Lung (tissue), 12 donors: ENCODE measurements around the gene ELN. TPM values are rescaled to one million over a fixed set of nuclear protein-coding genes. Genes with fewer than 3 reads are reported as not detected.

ENCODE experiments used
- ATAC-seq: fragments of 200-7000 bp; cut with Tn5 transposase; one replicate; pipeline ENCODE4 v1.9.1; 2020; ENCODE audit warnings: moderate number of reproducible peaks; ENCODE audit not compliant: insufficient read depth, low FRiP score
- DNase-seq, 3 donors: peaks; one replicate each; pipeline ENCODE4 v3.0.0-alpha.2; 2013 to 2017
- H3K27ac ChIP-seq, 2 donors: one replicate each; pipeline ENCODE4 v1.5.1; 2013; ENCODE audit warnings: mild to moderate bottlenecking in 2 of 2, moderate library complexity in 2 of 2, control low read depth in 1 of 2, inconsistent platforms in 1 of 2, low read depth in 1 of 2, low read length in 1 of 2
- H3K27me3 ChIP-seq, 3 donors: one replicate each; pipeline ENCODE4 v1.5.1; 2013; ENCODE audit warnings: low read length in 2 of 3; ENCODE audit not compliant: control insufficient read depth in 3 of 3, insufficient read depth in 3 of 3
- H3K36me3 ChIP-seq, 4 donors: one replicate each; pipeline ENCODE4 v1.5.1; 2013; ENCODE audit warnings: low read length in 4 of 4, mild to moderate bottlenecking in 1 of 4, moderate library complexity in 1 of 4; ENCODE audit not compliant: control insufficient read depth in 4 of 4, insufficient read depth in 4 of 4
- H3K4me1 ChIP-seq, 5 donors: one replicate each; pipeline ENCODE4 v1.5.1; 2013; ENCODE audit warnings: low read length in 5 of 5, mild to moderate bottlenecking in 2 of 5, moderate library complexity in 1 of 5; ENCODE audit not compliant: control insufficient read depth in 5 of 5, insufficient read depth in 5 of 5
- H3K4me3 ChIP-seq: one replicate; pipeline ENCODE4 v1.5.1; 2013; ENCODE audit warnings: mild to moderate bottlenecking, control low read depth, moderate library complexity
- H3K9ac ChIP-seq, 2 donors: one replicate each; pipeline ENCODE4 v1.5.1; 2013; ENCODE audit warnings: low read length in 2 of 2, control low read depth in 1 of 2; ENCODE audit not compliant: insufficient read depth in 1 of 2
- H3K9me3 ChIP-seq, 4 donors: one replicate each; pipeline ENCODE4 v1.5.1; 2013; ENCODE audit warnings: low read length in 3 of 4, mild to moderate bottlenecking in 1 of 4, moderate library complexity in 1 of 4; ENCODE audit not compliant: control insufficient read depth in 4 of 4, insufficient read depth in 3 of 4
- CTCF ChIP-seq: IDR thresholded peaks from 2 replicates; pipeline ENCODE4 v1.5.1; 2012; ENCODE audit warnings: mild to moderate bottlenecking; ENCODE audit errors: control extremely low read depth, extremely low read depth
- WGBS, 2 donors: extraction: QIAGEN DNeasy Blood & Tissue Kit; methylation state at CpG; one replicate each; pipeline ENCODE4 v1.1.7; 2013; 5-methylcytosine and 5-hydroxymethylcytosine counted together
- polyA plus RNA-seq, 2 donors: library from polyadenylated mRNA; stranded (reverse); fragments of 200-250 nt; gene quantifications; one replicate each; pipeline ENCODE4 v1.2.1, GENCODE V29; 2013
- total RNA-seq, 2 donors: library from RNA; depleted of rRNA in 1 of 2; stranded (reverse); fragments of >200 nt in 1 of 2; gene quantifications; one replicate each; pipeline ENCODE4 v1.2.1, GENCODE V29; 2014 to 2021
- donor health status: control.
- donor health status: control.
- donor health status: Bipolar disorder and iron deficiency.
- donor health status: healthy.
- donor health status: DM: yes; HTN: yes; CAD: no.

ELN gene
- total and polyA plus RNA-seq, 4 donors, result 60.4 to 274 (median 125) TPM

- H3K27ac ChIP-seq, result no peak overlapping the region
- no peak overlapping the region for H3K9ac ChIP-seq
- DNase-seq (no peak), ATAC-seq (no peak)
- no peaks in the 10 kb centered on the region for H3K9me3 ChIP-seq
- peaks cover 0 to 38% (median 15%) of the 10 kb centered on the region in 4 donors for H3K36me3 ChIP-seq
- WGBS, 2 donors, result 94 to 95% methylated on average over 3 of the region's 3 CpGs
- H3K27me3 ChIP-seq, result no peaks in the 10 kb centered on the region
- peaks cover 0 to 14% (median 4%) of the 10 kb centered on the region in 5 donors for H3K4me1 ChIP-seq
- H3K4me3 ChIP-seq, result no peak overlapping the region
- no peak for TF ChIP-seq CTCF
Measured at GRCh38 chr7:74053589-74054186, 25.7 kb downstream of the ELN start.

GRCh38 chr7:74056096-74056915 lies 28.3 kb downstream of the ELN start:
- Histone ChIP-seq H3K36me3 (peaks cover 0 to 33% (median 14%) of the 10 kb centered on the region in 4 donors), H3K4me1 (peaks cover 0 to 8% (median 4%) of the 10 kb centered on the region in 5 donors), H3K9me3 (no peaks in the 10 kb centered on the region), H3K27me3 (no peaks in the 10 kb centered on the region), H3K9ac (no peak overlapping the region), H3K27ac (no peak overlapping the region), H3K4me3 (no peak overlapping the region)
- ATAC-seq (no peak), DNase-seq (no peak)
- TF ChIP-seq CTCF, result no peak
- WGBS, 2 donors, result 91 to 93% methylated on average over 26 of the region's 26 CpGs

- H3K4me1 ChIP-seq, result peaks cover 0 to 5% (median 3%) of the 10 kb centered on the region in 5 donors
- ATAC-seq (no peak), DNase-seq (no peak)
- peaks cover 0 to 31% (median 14%) of the 10 kb centered on the region in 4 donors for H3K36me3 ChIP-seq
- no peak overlapping the region for H3K4me3 ChIP-seq
- no peak overlapping the region for H3K27ac ChIP-seq
- no peaks in the 10 kb centered on the region for H3K27me3 ChIP-seq
- no peak for TF ChIP-seq CTCF
- WGBS, 2 donors, result 73 to 80% methylated on average over 11 of the region's 11 CpGs
- no peak overlapping the region for H3K9ac ChIP-seq
- no peaks in the 10 kb centered on the region for H3K9me3 ChIP-seq
Measured at GRCh38 chr7:74057216-74057925, 29.4 kb downstream of the ELN start.
